Measurements from ENCODE around the gene ARID3B.

- TF ChIP-seq EZH2 (IDR thresholded peaks at IDR 0.05; ENCODE audit: low read length, missing control alignments) (no peak), CTCF (conservative IDR thresholded peaks at IDR 0.05 in 1 of 2, IDR thresholded peaks at IDR 0.05 in 1 of 2; ENCODE audit: low read depth in 1 of 2, low read length in 2 of 2) (no peak)
Measured at GRCh38 chr15:74555192-74555591, 14.2 kb downstream of the ARID3B start.
